ENCODE data around the gene BCAS1.

DNA sequence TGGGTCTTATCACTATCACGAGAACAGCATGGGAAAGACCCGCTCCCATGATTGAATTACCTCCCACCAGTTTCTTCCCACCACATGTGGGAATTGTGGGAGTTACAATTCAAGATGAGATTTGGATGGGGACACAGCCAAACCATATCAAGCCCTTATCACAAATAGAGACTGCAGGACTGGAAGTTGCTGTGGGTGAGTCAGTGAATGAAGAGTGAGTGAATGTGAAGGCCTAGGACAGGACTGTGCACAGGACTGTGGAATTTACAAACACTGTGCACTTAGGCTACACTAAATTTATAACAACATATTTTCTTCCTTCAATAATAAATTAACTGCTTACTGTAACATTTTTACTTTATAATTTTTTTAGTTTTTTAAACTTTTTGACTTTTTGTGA lies 30.2 kb upstream of the BCAS1 start:
- TF ChIP-seq, protein P1, sequence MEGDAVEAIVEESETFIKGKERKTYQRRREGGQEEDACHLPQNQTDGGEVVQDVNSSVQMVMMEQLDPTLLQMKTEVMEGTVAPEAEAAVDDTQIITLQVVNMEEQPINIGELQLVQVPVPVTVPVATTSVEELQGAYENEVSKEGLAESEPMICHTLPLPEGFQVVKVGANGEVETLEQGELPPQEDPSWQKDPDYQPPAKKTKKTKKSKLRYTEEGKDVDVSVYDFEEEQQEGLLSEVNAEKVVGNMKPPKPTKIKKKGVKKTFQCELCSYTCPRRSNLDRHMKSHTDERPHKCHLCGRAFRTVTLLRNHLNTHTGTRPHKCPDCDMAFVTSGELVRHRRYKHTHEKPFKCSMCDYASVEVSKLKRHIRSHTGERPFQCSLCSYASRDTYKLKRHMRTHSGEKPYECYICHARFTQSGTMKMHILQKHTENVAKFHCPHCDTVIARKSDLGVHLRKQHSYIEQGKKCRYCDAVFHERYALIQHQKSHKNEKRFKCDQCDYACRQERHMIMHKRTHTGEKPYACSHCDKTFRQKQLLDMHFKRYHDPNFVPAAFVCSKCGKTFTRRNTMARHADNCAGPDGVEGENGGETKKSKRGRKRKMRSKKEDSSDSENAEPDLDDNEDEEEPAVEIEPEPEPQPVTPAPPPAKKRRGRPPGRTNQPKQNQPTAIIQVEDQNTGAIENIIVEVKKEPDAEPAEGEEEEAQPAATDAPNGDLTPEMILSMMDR (IDR thresholded peaks at IDR 0.05): no peak
- TF ChIP-seq POLR2A (IDR thresholded peaks at IDR 0.05): no peak
